HG03095 (cell line): ENCODE results near the gene ZNF354C.

Source experiments
- ATAC-seq: cut with Tn5 transposase; IDR thresholded peaks from one replicate; pipeline ENCODE4 v1.9.1; 2021; ENCODE audit warnings: moderate library complexity; ENCODE audit not compliant: unreplicated experiment

Gene ZNF354C

DNA sequence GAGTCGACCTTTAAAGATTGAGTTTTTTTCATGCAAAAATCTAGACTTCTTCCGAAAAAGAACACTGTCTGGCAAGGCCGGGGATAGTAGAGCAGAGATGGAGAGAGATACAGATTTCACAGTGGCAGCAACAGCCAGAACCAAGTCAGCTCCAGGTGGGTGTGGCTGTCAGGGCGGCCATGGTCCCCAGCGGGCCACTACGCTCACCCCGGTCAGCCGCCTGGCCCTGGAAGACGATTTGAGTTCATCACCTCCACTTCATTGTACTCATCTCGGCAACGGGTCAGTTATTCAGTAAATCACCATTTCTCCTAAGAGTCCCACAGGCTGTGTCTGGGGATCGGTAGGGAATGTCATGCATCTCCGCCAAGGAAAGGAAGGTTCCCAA, 53.0 kb downstream of the ZNF354C start:
- ATAC-seq, result no peak

DNA sequence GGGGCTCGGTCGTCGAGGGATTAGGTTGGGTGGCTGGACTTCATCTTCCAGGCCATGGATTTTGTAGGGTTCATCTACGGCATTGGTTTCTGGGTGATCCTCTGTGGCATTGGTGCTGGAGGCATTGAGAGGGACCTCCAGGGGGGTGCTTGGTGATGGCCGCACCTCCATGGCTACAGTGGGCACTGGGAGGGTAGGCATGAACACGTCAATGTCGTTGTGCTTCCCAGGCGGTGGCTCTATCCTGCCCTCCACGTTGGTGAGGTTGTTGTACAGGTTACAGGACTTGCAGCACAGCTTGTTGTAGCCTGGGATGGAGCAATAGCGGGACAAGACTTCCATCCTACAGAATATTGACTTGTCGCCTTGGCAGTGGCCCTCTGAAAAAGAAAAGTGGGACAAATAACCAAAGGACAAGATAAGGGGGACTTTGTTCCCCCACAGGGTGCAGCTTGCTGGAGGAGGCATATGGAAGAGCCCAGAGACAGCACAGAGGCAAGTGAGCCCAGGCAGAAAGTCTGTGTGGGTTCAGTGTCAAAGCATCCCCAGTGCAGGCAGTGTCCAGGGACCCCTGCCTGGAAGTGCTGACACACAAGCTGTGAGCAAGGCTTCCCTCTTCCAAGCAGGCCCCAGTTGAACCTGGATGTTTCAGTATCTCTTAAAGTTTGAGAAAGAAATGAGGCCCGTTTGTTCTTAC, 53.9 kb downstream of the ZNF354C start:
- ATAC-seq, result no peak

DNA sequence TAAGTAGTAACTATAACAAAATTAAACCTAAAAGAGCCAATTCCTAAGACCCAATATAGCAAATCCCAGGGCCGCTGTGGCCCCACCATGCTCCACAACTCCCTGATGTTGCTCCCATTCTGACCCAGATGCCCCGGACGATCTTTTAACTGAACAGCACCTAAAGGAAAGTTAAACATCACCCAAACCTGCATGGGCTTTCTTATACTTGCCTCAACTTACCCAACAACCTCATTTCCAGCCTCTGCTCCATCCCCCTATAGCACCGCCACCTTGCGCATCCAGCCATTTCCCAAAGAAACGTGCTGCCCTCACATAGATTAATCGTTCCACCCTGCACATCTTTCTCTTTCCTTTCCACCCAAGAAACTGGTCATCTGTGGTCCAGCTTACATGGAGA, 54.6 kb downstream of the ZNF354C start:
- no peak for ATAC-seq

DNA sequence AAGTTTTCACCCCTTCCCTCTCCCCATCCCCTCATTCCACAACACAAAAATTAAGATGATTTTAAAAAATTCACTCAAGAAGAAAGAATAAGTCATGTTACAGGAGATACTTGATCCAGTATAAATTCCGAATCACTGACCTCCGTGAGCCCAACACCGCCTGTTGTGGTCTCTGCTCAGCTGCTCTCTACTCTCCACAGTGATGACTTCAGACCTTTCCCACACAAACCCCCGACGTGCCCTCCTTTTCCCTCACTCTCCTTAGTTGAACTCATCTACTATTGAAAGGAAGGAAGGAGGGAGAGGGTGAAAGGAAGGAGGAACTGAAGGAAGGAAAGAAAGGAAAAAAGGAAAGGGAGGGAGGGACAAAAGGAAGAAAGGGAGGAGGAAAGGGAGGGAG, 55.1 kb downstream of the ZNF354C start:
- ATAC-seq, result no peak

DNA sequence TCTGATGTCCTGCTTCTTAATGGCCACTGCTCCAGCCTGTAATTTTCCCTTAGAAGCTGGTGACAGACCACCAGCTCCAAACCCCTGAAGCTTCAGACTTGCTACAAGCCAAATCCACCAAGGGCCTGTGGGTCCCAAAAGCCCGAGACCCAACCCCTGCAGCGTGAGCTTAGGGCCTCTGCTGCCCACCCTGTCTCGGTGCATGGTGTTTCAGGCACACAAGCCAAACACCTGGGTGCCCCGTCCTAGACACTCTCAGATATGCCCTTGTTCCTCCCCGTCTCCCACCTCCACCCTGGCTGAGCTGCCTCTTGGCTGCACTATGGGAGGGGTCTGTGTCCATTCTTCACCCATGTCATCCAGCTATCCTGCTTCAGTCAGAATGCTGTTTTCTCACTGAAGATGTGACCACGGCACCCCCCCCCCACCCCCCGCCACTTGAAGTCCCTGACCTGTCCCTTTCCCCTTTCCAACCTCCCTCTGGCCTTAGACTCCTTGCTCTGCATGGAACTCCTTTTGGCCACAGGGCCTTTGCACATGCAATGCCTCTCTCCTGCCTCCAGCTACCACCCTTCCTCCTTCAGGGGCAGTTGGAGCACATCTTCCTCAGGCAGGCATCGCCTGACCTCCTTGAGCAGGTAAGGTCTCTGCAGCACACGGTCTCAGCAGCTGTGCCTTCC, 55.8 kb downstream of the ZNF354C start:
- ATAC-seq, result no peak

DNA sequence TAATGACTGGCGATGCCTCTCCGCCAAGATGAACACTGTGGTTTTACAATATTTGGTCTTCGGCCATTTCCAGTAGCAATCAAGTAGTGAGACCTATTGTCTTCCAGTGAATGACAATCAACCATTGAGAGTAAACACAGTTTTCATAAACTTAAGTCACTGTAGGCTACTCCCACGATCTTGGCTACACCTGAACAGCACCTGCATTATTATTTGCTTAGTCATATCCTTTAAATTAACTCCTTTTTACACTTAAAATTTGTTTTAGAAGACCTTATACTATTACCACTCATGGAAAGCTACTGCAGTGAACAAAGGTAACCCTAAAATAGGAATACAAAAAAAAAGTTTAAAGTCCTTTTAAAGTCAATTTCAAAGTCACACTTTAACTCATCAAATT, 58.2 kb downstream of the ZNF354C start:
- no peak for ATAC-seq

DNA sequence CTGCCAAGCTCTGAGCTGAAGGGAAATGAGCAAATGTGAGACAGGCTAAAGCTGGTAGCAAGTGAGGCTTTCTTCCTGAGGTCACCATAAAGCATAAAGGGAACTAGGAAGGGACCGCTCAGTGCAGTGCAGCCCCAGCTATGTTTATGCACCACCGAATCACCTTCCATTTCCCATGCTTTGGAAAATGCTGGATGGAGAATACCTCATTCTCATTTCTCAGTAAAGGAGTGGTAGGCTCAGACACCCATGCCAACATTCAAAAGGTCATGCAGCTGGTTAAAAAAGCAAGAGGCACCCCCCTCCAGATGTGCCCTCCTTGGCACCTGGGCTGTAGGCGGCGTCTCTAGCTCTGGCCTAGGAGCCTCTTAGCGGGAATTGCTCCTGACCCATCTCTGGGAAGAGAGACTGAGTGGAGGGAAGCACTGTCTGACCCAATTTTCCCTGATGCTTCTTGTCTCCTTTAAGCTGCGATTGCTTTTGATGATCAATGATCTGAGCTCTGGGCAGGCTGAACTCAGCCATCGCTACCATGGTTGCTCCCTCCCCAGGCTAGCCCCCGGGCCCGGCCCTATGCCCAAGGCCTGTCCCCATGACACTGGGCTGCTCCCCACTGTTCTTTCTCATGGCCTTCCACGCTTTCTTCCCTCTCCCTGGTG, 58.7 kb downstream of the ZNF354C start:
- ATAC-seq, result no peak

DNA sequence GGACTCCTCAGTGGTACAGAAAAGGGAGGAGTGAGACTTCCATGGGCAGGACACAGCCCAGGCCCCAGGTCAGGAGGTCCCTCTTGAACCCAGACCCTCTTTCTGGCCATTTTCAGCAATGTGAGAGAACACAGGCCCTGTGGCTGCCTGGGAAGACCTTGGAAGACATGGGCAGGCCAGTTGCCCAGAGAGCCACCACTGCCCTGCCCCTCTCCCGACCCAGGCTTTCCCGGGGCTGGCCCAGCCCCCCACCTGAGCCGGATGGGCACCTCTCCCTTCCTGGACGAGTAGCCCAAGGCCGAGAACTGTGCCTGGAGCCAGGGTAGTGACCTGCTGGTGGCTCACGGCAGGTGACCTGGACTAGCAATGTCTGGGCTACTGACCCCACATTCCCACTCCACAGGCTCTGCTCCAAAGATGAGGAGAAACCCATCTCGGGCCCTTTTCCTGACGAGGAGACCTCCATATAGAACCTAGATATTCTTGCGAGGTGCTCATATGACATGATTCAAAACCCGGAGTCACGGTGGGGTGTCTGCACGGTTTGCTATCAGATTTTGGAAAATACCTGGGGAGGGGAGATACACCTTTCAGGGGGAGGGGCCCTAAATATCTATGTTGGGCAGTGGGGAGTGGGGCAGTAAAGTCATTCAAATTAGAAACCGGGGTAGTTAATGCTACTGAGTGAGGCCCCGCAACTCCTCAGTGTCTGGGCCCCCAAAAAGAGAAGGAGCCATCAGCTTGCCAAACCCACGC, 59.4 kb downstream of the ZNF354C start:
- ATAC-seq, result no peak

DNA sequence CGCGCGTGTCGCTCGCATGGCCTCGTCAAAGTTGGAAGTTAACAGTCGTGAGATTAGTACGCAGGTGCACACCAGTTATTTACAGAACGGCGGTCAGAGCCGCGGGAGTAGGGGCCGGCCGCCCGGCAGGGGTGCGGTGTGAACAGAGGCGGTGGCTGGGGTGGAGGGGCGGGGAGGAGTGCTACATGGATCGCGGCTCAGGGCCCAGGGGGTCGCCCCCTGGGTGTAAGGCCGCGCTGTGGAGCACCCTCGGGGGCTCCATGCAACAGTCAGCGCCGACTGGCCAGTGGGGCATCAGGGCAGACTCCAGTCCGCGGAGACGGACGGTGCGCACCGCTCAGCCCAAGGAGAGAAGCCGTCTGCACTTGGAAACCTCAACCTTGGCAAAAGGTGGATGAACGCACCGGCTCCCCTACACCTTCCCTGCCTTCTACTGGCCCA, 60.3 kb downstream of the ZNF354C start:
- no peak for ATAC-seq

DNA sequence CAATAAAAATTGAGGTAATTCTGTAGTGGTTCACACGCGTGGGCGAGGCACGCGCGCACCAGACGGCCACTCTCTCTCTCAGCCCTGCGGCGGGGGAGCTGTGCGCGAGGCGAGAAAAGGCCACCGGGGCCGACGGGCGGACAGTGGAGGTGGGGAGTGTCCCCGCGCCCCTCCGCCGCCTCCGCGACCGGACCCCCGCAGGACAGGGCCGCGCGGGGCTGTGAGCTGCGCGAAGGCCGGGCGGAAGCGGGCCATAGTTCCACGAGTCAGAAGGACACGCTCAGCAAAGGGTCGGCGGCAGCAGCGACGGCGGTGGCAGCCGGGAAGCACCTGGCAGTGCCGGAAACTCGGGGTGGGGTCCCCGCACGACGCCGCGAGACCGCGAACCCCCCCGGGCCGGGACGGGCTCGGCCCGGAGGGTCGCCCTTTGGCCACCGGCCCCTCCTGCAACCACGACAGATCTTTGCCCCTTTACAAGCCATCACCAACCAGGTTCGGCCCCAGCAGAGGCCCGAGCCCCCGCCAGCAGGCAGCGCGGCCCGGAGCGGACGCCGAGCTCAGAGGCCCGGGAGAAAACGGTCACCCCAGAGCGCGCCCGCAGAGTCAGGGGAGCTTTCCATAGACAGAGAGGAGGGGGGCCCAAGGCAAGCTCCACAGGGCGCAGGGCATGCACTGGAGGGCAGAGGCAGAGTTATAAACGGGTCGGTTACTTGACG, 60.9 kb downstream of the ZNF354C start:
- ATAC-seq, result no peak

DNA sequence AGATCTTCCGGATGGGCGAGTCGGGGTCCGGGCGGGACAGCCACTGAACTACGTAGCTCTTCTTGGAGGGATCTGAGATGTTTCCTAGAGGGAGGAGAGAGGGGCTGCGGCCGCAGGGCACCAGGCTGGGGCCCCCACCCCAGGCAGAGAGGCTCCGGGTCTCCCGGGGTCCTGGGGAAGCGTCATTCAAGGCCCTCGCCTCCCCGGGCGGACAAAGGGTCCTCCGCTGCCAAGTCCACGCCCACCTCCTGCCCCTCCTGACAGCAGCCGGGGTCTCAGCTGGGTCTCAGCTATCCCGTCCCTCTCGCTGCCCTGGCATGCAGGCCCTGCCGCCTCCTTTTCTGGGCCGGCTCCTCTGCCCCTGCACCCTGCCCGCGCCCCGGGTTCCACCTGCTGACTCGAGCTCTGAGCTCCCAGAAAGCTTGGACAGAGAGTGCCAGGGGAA, 61.5 kb downstream of the ZNF354C start:
- ATAC-seq, result no peak

DNA sequence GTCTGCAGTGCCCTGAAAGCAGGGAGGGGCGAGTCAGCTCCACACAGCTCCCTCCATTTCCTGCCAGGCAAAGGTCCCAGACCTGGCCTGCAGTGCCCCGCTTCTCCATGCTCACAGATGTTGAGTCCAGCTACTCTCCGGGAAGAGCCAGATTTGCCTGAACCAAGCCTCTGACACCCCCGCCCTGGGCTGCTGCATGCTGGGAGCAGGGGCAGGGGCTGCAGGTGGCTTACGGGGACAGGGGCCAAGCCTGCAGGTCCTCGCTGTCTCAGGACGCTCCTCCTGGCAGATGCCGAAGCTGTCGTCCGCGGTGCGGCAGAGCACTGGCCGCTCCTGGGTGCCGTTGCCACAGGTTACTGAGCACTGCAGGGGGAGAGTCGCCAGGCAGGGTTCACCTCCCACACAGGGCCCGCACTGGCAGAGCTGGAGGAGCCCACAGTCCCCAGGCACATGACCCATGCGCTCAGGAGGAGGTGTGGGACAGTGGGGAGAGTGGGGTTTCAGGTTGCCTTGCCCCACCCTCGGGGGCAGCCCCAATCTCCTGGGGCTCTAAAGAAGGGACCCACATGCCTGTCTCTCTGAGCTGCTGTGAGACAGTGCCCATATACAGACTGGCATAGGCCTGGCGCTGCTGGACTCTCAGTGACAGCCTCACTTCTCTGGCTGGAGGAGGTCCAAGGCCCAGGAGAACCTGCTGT, 62.4 kb downstream of the ZNF354C start:
- no peak for ATAC-seq

DNA sequence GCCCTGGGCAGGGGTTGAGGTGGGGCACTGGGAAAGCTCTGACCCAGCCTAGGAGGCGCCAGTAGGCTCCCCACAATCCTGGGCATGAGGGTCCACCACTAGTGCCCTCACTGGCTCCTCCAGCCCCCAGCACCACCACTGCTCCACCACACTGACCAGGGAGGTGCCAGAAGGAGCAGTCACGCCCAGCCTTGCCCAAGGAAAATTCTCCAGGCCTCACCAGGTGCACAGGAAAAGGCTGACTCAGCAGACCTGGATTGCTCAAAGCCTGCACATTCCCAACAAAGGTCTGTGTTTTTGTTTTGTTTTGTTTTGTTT, 62.9 kb downstream of the ZNF354C start:
- ATAC-seq, result no peak

DNA sequence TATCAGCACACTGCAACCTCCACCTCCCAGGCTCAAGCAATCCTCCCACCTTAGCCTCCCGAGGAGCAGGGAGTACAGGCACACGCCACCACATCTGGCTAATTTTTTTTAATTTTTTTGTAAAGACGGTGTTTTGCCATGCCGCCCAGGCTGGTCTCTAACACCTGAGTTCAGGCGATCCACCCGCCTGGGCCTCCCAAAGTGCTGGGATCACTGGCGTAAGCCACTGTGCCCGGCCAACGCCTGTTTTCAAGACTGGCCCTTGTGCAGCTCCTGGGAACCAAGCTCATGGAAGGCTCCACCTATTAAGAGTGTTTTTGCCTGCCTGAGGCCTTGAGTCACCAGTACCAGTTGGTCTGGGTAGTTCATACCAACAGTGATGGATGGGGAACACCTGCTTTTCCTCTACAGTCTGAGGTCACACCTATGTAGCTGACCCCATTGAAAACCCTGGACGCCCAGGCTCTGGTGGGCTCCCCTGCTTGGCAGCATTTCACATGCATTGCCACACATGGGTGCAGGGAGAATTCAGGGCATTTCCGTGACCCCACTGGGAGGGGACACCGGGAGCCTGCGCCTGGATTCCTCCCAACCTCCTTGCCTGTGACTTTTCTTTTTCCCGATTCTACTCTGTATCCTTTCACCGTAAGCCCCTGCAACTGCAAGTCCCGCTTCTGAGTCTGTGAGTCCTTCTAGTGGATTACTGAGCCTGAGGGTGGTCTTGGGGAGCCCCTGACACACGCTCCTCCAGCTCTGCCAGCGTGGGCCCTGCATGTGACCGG, 63.5 kb downstream of the ZNF354C start:
- no peak for ATAC-seq

DNA sequence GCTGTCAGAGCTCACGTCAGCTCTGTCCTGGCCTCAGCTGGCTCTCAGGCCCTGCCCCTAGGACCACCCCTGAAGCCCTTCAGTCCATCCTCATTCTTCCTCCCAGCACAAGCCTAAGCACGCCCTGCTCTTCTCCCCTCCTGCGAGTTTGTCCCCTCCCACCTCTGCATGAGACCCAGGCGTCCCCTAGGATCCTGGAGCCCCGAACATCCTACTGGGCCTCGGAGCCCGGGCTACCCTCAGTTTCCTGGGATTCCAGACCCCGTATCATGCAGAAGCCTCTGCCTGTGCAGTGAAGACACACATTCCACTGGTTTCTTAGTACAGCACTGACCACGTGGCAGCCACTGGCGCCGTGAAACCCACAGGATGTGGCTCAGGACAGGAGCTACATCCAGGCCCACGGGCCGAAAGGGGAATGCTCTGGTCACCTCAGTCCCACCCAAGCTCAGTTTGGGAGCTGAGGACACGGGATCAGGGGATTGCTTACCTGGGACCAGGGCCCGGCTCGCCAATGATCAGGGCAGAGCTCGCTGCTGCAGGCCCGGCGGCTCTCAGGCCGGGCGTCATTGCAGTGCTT, 64.2 kb downstream of the ZNF354C start:
- ATAC-seq, result no peak

DNA sequence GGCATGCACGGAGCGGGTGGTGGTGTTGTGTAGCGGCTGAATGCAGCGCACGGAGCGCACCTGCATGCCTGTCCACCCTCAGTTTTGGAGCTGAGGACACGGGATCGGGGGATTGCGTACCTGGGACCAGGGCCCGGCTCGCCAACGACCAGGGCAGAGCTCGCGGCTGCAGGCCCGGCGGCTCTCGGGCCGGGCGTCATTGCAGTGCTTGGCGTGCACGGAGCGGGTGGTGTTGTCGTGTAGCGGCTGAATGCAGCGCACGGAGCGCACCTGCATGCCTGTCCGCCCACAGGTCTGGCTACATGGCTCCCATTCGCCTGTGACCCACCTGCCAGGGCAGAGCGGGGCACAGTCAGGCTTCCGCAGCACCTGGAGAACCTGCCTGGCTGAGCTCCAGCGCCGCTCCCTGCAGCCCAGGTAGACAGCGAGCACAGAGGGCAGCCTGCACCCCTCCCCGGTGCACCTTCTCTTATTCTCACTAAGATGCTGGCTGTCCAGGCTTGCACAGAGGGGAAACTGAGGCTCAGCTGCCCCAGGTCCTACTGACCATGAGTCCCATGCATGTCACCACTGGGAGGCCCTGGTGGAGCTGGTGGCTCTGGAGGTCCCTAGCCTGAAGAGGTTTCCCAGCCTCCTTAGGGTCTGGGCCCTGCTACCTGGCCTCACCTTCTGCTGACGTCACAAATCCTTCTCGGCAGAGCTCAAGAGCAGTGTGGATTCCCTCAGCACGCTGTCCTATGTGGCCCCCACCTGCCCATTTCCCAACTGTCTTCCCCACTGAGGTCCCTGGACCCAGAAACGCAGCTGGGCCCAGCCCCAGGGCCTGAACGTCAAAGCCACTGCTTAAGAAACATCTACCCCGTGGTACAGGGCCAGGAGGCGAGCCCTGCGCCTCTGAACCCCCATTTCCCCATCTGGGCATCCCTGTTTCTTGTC, 64.9 kb downstream of the ZNF354C start:
- no peak for ATAC-seq

DNA sequence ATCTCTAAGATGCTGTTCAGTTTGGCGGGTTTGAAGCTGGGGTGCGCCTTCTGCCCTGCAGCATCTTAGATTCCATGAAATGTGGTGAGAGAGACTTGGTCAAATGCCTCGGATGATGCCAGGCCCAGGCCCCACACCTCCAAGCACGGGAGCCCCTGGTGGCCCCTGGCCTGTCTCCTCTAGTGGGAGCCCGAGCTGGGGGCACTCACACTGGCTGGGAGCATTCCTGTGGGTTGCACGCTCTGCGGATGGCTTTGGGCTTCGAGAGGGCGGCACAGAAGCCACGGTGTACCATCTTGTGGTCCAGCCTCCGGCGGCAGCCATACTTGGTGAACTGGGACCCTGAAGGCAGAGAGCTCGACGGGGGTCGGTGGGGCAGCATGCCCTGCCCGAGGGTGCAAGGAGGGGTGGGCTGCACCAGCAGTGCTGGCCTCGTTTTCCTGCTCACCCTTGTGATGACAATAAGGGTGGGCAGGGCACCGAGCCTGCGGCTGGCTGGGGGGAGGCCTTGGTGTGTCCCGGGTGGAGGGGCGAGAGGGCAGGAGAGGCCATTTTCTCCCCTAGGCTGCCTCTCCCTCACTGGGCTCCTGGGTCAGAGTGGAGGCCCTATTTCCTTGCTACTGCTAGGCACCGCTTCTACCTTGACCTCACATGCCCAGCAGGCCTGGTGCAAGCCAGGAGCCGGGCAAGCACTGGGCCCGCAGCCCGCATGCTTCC, 65.8 kb downstream of the ZNF354C start:
- ATAC-seq, result no peak
